K562 (cell line): Measurements from ENCODE around the gene SEC61G. TPM values are rescaled to one million over a fixed set of nuclear protein-coding genes. Genes with fewer than 3 reads are reported as not detected.
A peak's percentile ranks its signal among the peaks of the same experiment; 100 is the strongest.

Experiments used
- BRD9 ChIP-seq: fragments of 450-650 bp; IDR thresholded peaks from 2 replicates; pipeline ENCODE4 v1.6.1; 2018; ENCODE audit warnings: low read depth; ENCODE audit not compliant: partially characterized antibody
- CHCHD3 ChIP-seq: fragments of 250-450 bp; sonication (Bioruptor Pico); IDR thresholded peaks from 2 replicates; pipeline ENCODE4 v2.1.2; 2022; ENCODE audit warnings: mild to moderate bottlenecking
- CREB5 ChIP-seq: fragments of 250-450 bp; sonication (Bioruptor Pico); IDR thresholded peaks from 2 replicates; pipeline ENCODE4 v1.5.0; 2020; ENCODE audit warnings: mild to moderate bottlenecking
- KAT7 ChIP-seq: sonication (generic); formaldehyde crosslinking; IDR thresholded peaks from 2 replicates; pipeline ENCODE4 v1.8.0; 2022; ENCODE audit warnings: missing genetic modification reagents, mild to moderate bottlenecking, borderline replicate concordance
- KLF16 ChIP-seq: IDR thresholded peaks from 2 replicates; pipeline ENCODE4 v1.6.1; 2016; ENCODE audit warnings: antibody characterized with exemption
- SOX6 ChIP-seq: fragments of 450-650 bp; IDR thresholded peaks from 2 replicates; pipeline ENCODE4 v1.6.1; 2014; ENCODE audit warnings: mild to moderate bottlenecking
- STAT6 ChIP-seq: sonication (generic); formaldehyde crosslinking; IDR thresholded peaks from 2 replicates; pipeline ENCODE4 v1.8.1; 2023; ENCODE audit warnings: mild to moderate bottlenecking, missing genetic modification reagents
- TAF1 ChIP-seq: IDR thresholded peaks from 2 replicates; pipeline ENCODE4 v1.6.1; 2011; ENCODE audit warnings: mild to moderate bottlenecking, low read length, moderate library complexity; ENCODE audit not compliant: insufficient read depth, control insufficient read depth, severe bottlenecking; ENCODE audit errors: extremely low read depth
- TAL1 ChIP-seq: fragments of 450-650 bp; IDR thresholded peaks from 2 replicates; pipeline ENCODE4 v1.6.1; 2016; ENCODE audit warnings: mild to moderate bottlenecking
- ZNF239 ChIP-seq: fragments of 250-450 bp; sonication (Bioruptor Pico); IDR thresholded peaks from 2 replicates; pipeline ENCODE4 v1.4.0; 2020; ENCODE audit warnings: mild to moderate bottlenecking
- polyA plus RNA-seq, 8 experiments: library from polyadenylated mRNA; depleted of rRNA in 4 of 8; stranded (reverse) in 5 of 8; unstranded in 3 of 8; fragments of >200 nt; fragmentation: Nextera tagmentation in 2 of 8; fragmentation: Illumina TruSeq in 1 of 8; extraction: Ambion mirVana in 2 of 8; extraction: Trizol in 1 of 8; gene quantifications; 2 replicates each; pipeline versions ENCODE4 v1.2.1 to v1.2.3, GENCODE V29; 2011 to 2014; ENCODE audit warnings: inconsistent platforms in 1 of 8, missing spikeins in 1 of 8
- total RNA-seq, 7 experiments: library from RNA; depleted of rRNA in 6 of 7; stranded (reverse); fragments of >200 nt in 6 of 7; fragmentation: Illumina TruSeq in 2 of 7; extraction: Trizol in 2 of 7; gene quantifications; 2 replicates each; pipeline versions ENCODE4 v1.2.1 to v1.2.3, GENCODE V29; 2011 to 2021; ENCODE audit warnings: low replicate concordance in 1 of 7
- TF ChIP-seq, protein P1 (sequence below): sonication (generic); formaldehyde crosslinking; IDR thresholded peaks from 2 replicates; pipeline ENCODE4 v1.8.1; 2022; ENCODE audit warnings: missing genetic modification reagents
- TF ChIP-seq, protein P2 (sequence below): fragments of 250-450 bp; sonication (Bioruptor Pico); IDR thresholded peaks from 2 replicates; pipeline ENCODE4 v1.9.0; 2021; ENCODE audit warnings: mild to moderate bottlenecking, inconsistent platforms
- TF ChIP-seq, protein P3 (sequence below): sonication (generic); formaldehyde crosslinking; IDR thresholded peaks from 2 replicates; pipeline ENCODE4 v1.8.0; 2022; ENCODE audit warnings: mild to moderate bottlenecking, missing genetic modification reagents, borderline replicate concordance

Gene SEC61G
- total and polyA plus RNA-seq, 9 of the 15 experiments (the other 6 are each of a cell fraction or from before 2014, with no cell fraction given) = 138 to 565 (median 223) TPM

DNA sequence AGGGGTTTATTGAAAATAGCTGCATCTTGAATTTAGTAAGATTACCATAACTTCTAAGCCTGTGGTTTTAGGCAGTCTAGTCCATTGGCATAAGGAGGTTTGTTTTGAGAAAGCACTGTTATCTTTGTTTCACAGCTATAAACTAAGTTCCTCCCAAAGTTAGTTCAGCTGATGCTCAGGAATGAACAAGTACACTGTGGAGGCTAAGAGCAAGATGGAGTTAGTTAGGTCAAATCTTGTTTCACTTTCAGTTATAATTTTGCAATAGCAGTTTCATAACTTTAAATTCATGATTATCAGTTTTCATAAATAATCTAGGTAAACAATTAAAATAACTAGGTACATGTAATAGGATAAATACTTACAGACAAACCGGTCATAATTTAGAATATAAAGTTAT is 15.4 kb downstream of the SEC61G start (continued):
- TF ChIP-seq SOX6 = no peak
- no peak for TF ChIP-seq CHCHD3
- TF ChIP-seq, protein P1, sequence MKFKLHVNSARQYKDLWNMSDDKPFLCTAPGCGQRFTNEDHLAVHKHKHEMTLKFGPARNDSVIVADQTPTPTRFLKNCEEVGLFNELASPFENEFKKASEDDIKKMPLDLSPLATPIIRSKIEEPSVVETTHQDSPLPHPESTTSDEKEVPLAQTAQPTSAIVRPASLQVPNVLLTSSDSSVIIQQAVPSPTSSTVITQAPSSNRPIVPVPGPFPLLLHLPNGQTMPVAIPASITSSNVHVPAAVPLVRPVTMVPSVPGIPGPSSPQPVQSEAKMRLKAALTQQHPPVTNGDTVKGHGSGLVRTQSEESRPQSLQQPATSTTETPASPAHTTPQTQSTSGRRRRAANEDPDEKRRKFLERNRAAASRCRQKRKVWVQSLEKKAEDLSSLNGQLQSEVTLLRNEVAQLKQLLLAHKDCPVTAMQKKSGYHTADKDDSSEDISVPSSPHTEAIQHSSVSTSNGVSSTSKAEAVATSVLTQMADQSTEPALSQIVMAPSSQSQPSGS = no peak
- TF ChIP-seq TAF1 = no peak
- TF ChIP-seq STAT6 (CRISPR knock-in tag) = no peak
- TF ChIP-seq KAT7 (CRISPR knock-in tag) = no peak
- TF ChIP-seq, protein P2, sequence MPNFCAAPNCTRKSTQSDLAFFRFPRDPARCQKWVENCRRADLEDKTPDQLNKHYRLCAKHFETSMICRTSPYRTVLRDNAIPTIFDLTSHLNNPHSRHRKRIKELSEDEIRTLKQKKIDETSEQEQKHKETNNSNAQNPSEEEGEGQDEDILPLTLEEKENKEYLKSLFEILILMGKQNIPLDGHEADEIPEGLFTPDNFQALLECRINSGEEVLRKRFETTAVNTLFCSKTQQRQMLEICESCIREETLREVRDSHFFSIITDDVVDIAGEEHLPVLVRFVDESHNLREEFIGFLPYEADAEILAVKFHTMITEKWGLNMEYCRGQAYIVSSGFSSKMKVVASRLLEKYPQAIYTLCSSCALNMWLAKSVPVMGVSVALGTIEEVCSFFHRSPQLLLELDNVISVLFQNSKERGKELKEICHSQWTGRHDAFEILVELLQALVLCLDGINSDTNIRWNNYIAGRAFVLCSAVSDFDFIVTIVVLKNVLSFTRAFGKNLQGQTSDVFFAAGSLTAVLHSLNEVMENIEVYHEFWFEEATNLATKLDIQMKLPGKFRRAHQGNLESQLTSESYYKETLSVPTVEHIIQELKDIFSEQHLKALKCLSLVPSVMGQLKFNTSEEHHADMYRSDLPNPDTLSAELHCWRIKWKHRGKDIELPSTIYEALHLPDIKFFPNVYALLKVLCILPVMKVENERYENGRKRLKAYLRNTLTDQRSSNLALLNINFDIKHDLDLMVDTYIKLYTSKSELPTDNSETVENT (CRISPR knock-in tag) = no peak
- TF ChIP-seq CREB5 (CRISPR knock-in tag) = no peak
- TF ChIP-seq KLF16 = 0 out of 2 replicates have a peak, but pooled peaks have one; percentile 18
- TF ChIP-seq, protein P3, sequence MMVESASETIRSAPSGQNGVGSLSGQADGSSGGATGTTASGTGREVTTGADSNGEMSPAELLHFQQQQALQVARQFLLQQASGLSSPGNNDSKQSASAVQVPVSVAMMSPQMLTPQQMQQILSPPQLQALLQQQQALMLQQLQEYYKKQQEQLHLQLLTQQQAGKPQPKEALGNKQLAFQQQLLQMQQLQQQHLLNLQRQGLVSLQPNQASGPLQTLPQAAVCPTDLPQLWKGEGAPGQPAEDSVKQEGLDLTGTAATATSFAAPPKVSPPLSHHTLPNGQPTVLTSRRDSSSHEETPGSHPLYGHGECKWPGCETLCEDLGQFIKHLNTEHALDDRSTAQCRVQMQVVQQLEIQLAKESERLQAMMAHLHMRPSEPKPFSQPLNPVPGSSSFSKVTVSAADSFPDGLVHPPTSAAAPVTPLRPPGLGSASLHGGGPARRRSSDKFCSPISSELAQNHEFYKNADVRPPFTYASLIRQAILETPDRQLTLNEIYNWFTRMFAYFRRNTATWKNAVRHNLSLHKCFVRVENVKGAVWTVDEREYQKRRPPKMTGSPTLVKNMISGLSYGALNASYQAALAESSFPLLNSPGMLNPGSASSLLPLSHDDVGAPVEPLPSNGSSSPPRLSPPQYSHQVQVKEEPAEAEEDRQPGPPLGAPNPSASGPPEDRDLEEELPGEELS (CRISPR knock-in tag) = no peak
- no peak for TF ChIP-seq BRD9
- peak; percentile 73 for TF ChIP-seq ZNF239 (CRISPR knock-in tag)
- peak; percentile 68; the same call in 1 of the 2 replicates for TF ChIP-seq TAL1
